ENCODE data around the gene ITGAL.

- TF ChIP-seq, protein P1, sequence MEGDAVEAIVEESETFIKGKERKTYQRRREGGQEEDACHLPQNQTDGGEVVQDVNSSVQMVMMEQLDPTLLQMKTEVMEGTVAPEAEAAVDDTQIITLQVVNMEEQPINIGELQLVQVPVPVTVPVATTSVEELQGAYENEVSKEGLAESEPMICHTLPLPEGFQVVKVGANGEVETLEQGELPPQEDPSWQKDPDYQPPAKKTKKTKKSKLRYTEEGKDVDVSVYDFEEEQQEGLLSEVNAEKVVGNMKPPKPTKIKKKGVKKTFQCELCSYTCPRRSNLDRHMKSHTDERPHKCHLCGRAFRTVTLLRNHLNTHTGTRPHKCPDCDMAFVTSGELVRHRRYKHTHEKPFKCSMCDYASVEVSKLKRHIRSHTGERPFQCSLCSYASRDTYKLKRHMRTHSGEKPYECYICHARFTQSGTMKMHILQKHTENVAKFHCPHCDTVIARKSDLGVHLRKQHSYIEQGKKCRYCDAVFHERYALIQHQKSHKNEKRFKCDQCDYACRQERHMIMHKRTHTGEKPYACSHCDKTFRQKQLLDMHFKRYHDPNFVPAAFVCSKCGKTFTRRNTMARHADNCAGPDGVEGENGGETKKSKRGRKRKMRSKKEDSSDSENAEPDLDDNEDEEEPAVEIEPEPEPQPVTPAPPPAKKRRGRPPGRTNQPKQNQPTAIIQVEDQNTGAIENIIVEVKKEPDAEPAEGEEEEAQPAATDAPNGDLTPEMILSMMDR (IDR thresholded peaks at IDR 0.05) = no peak
- no peak for TF ChIP-seq EZH2 (IDR thresholded peaks at IDR 0.05; ENCODE audit: borderline replicate concordance, insufficient read depth, low read depth, low read length, poor library complexity, severe bottlenecking)
These were observed 39.0 kb downstream of the ITGAL start for GRCh38 chr16:30511509-30511908.

Measured in B cell (primary cell).